ENCODE data around the gene CABP4. TPM values are rescaled to one million over a fixed set of nuclear protein-coding genes. Genes with fewer than 3 reads are reported as not detected.

The CABP4 gene
- total and polyA plus RNA-seq, 2 donors (not counting 1 experiment from before 2014, with no cell fraction given): 3.2 to 5.2 TPM

GRCh38 chr11:67458266-67458665 is 3.1 kb downstream of the CABP4 start:
- H3K27ac ChIP-seq (ENCODE audit: low read length in 2 of 2): peak overlapping the region; percentile 85 to 88
- CTCF ChIA-PET: interaction anchor here (1.0 to 5.2 kb wide), 6 partner anchors 11 to 57 kb away, joined by 3 to 43 read pairs (median 20); partner anchors contain the start of genes PPP1CA, PTPRCAP and TMEM134
- peaks cover 53% of the 10 kb centered on the region for H3K79me2 ChIP-seq (ENCODE audit: control insufficient read depth, insufficient read depth, low read length)
- H4K20me1 ChIP-seq (ENCODE audit: control insufficient read depth, insufficient read depth, low read length, poor library complexity, severe bottlenecking): no peaks in the 10 kb centered on the region
- no peaks in the 10 kb centered on the region for H3K36me3 ChIP-seq (replicated peaks in 1 of 2; ENCODE audit: control extremely low read depth in 1 of 2, control insufficient read depth in 1 of 2, extremely low read depth in 1 of 2, insufficient read depth in 2 of 2, low read length in 1 of 2)
- no peak overlapping the region for H2AFZ ChIP-seq (ENCODE audit: insufficient read depth, low read depth, low read length, poor library complexity, severe bottlenecking)
- peaks cover 0 to 3% (median 0%) of the 10 kb centered on the region in 3 donors for H3K9me3 ChIP-seq (ENCODE audit: control extremely low read depth in 1 of 3, control insufficient read depth in 2 of 3, insufficient read depth in 1 of 3, low read length in 2 of 3)
- no peak overlapping the region for H3K4me3 ChIP-seq (ENCODE audit: control extremely low read depth in 1 of 5, extremely low read depth in 1 of 5, insufficient read depth in 1 of 5, low read depth in 2 of 5, low read length in 4 of 5)
- peak overlapping the region; percentile 67 for H3K4me2 ChIP-seq (replicated peaks; ENCODE audit: low read depth, low read length, poor library complexity, severe bottlenecking)
- 98% methylated on average over 19 of the region's 19 CpGs for WGBS (ENCODE audit: insufficient coverage)
- peaks cover 54 to 93% of the 10 kb centered on the region in 2 donors for H3K4me1 ChIP-seq (ENCODE audit: control insufficient read depth in 2 of 2, insufficient read depth in 2 of 2, low read length in 2 of 2)
- H3K27me3 Mint-ChIP-seq: no peaks in the 10 kb centered on the region
- POLR2A ChIA-PET: interaction anchor here (1.3 to 6.0 kb wide), 8 partner anchors 10 to 51 kb away, joined by 4 to 110 read pairs (median 13); partner anchors contain the start of genes CORO1B, PTPRCAP and TMEM134
- H3K9ac ChIP-seq (ENCODE audit: low read length): no peak overlapping the region
- peaks cover 46% of the 10 kb centered on the region for H3K4me1 Mint-ChIP-seq
- no peaks in the 10 kb centered on the region for H3K9me3 Mint-ChIP-seq (ENCODE audit: insufficient read depth)
- TF ChIP-seq EZH2 (IDR thresholded peaks at IDR 0.05; ENCODE audit: borderline replicate concordance, insufficient read depth, low read depth, low read length, poor library complexity, severe bottlenecking): no peak
- no peak for TF ChIP-seq CTCF (IDR thresholded peaks at IDR 0.05)
- intact Hi-C loops (cut with micrococcal nuclease): no loop called here
- DNase-seq (no peak), ATAC-seq (ENCODE audit: low read depth) (no peak)
- H3K27me3 ChIP-seq (replicated peaks in 1 of 4; ENCODE audit: control extremely low read depth in 1 of 4, control insufficient read depth in 3 of 4, insufficient read depth in 4 of 4, low read length in 3 of 4): no peaks in the 10 kb centered on the region
- peak overlapping the region; percentile 75 for H3K27ac Mint-ChIP-seq
- H3K4me3 Mint-ChIP-seq: no peak overlapping the region

- Histone ChIP-seq H3K27ac (ENCODE audit: low read length in 2 of 2) (peak overlapping the region in 1 of 2 donors; percentile 94), H3K4me2 (replicated peaks; ENCODE audit: low read depth, low read length, poor library complexity, severe bottlenecking) (no peak overlapping the region), H3K4me1 (ENCODE audit: control insufficient read depth in 2 of 2, insufficient read depth in 2 of 2, low read length in 2 of 2) (peaks cover 62 to 94% of the 10 kb centered on the region in 2 donors), H4K20me1 (ENCODE audit: control insufficient read depth, insufficient read depth, low read length, poor library complexity, severe bottlenecking) (peaks cover 4% of the 10 kb centered on the region), H3K79me2 (ENCODE audit: control insufficient read depth, insufficient read depth, low read length) (peaks cover 49% of the 10 kb centered on the region), H3K9me3 (ENCODE audit: control extremely low read depth in 1 of 3, control insufficient read depth in 2 of 3, insufficient read depth in 1 of 3, low read length in 2 of 3) (peaks cover 0 to 12% (median 0%) of the 10 kb centered on the region in 3 donors), H3K36me3 (replicated peaks in 1 of 2; ENCODE audit: control extremely low read depth in 1 of 2, control insufficient read depth in 1 of 2, extremely low read depth in 1 of 2, insufficient read depth in 2 of 2, low read length in 1 of 2) (peaks cover 2 to 9% of the 10 kb centered on the region in 2 experiments), H3K9ac (ENCODE audit: low read length) (no peak overlapping the region), H2AFZ (ENCODE audit: insufficient read depth, low read depth, low read length, poor library complexity, severe bottlenecking) (no peak overlapping the region), H3K4me3 (ENCODE audit: control extremely low read depth in 1 of 5, extremely low read depth in 1 of 5, insufficient read depth in 1 of 5, low read depth in 2 of 5, low read length in 4 of 5) (no peak overlapping the region), H3K27me3 (replicated peaks in 1 of 4; ENCODE audit: control extremely low read depth in 1 of 4, control insufficient read depth in 3 of 4, insufficient read depth in 4 of 4, low read length in 3 of 4) (no peaks in the 10 kb centered on the region)
- Mint-ChIP-seq H3K9me3 (ENCODE audit: insufficient read depth) (no peaks in the 10 kb centered on the region), H3K4me1 (peaks cover 71% of the 10 kb centered on the region), H3K27ac (peak overlapping the region; percentile 97), H3K27me3 (no peaks in the 10 kb centered on the region), H3K4me3 (peak overlapping the region; percentile 26)
- POLR2A ChIA-PET: interaction anchor here (0.7 to 10.4 kb wide), 5 partner anchors 14 to 43 kb away, joined by 3 to 215 read pairs (median 4); partner anchors contain the start of genes PTPRCAP and RPS6KB2
- TF ChIP-seq EZH2 (IDR thresholded peaks at IDR 0.05; ENCODE audit: borderline replicate concordance, insufficient read depth, low read depth, low read length, poor library complexity, severe bottlenecking) (no peak), CTCF (IDR thresholded peaks at IDR 0.05) (no peak)
- DNase-seq (peak; percentile 20), ATAC-seq (ENCODE audit: low read depth) (no peak)
- CTCF ChIA-PET: interaction anchor here (1.0 kb wide), 1 partner anchor 26 kb away, joined by 3 read pairs; the partner anchor contains the start of gene PTPRCAP
- intact Hi-C loops (cut with micrococcal nuclease): no loop called here
- 100% methylated on average over 1 of the region's 10 CpGs for WGBS (ENCODE audit: insufficient coverage)
These were observed 8.0 kb downstream of the CABP4 start for GRCh38 chr11:67463186-67463585.

Data from B cell (primary cell).